K562 (cell line): ENCODE results near the gene MRPL30. TPM values are rescaled to one million over a fixed set of nuclear protein-coding genes. Genes with fewer than 3 reads are reported as not detected.
A peak's percentile ranks its signal among the peaks of the same experiment; 100 is the strongest.

Source experiments
- HDAC8 ChIP-seq: fragments of 450-650 bp; IDR thresholded peaks from 2 replicates; pipeline ENCODE4 v1.6.1; 2016; ENCODE audit warnings: mild to moderate bottlenecking, missing genetic modification characterization, moderate library complexity, missing compliant biosample characterization
- RFX1 ChIP-seq: fragments of 450-650 bp; IDR thresholded peaks from 2 replicates; pipeline ENCODE4 v1.6.1; 2016; ENCODE audit warnings: mild to moderate bottlenecking, moderate library complexity
- SAFB ChIP-seq: fragments of 200-400 bp; formaldehyde crosslinking; IDR thresholded peaks from 2 replicates; pipeline ENCODE4 v1.6.1; 2017; ENCODE audit warnings: low read depth, low read length, borderline replicate concordance
- SIX5 ChIP-seq, 2 experiments: IDR thresholded peaks; 2 replicates each; pipeline ENCODE4 v1.6.1; 2011; ENCODE audit warnings: low read length in 2 of 2, borderline replicate concordance in 1 of 2, low read depth in 1 of 2, mild to moderate bottlenecking in 1 of 2, moderate library complexity in 1 of 2; ENCODE audit not compliant: insufficient read depth in 1 of 2
- polyA plus RNA-seq, 8 experiments: library from polyadenylated mRNA; depleted of rRNA in 4 of 8; stranded (reverse) in 5 of 8; unstranded in 3 of 8; fragments of >200 nt; fragmentation: Nextera tagmentation in 2 of 8; fragmentation: Illumina TruSeq in 1 of 8; extraction: Ambion mirVana in 2 of 8; extraction: Trizol in 1 of 8; gene quantifications; 2 replicates each; pipeline versions ENCODE4 v1.2.1 to v1.2.3, GENCODE V29; 2011 to 2014; ENCODE audit warnings: inconsistent platforms in 1 of 8, missing spikeins in 1 of 8
- total RNA-seq, 7 experiments: library from RNA; depleted of rRNA in 6 of 7; stranded (reverse); fragments of >200 nt in 6 of 7; fragmentation: Illumina TruSeq in 2 of 7; extraction: Trizol in 2 of 7; gene quantifications; 2 replicates each; pipeline versions ENCODE4 v1.2.1 to v1.2.3, GENCODE V29; 2011 to 2021; ENCODE audit warnings: low replicate concordance in 1 of 7
- TF ChIP-seq, protein P1 (sequence below): fragments of 250-450 bp; sonication (Bioruptor Pico); IDR thresholded peaks from 2 replicates; pipeline ENCODE4 v1.5.0; 2021; ENCODE audit warnings: mild to moderate bottlenecking, moderate library complexity
- TF ChIP-seq, protein P2 (sequence below): sonication (generic); formaldehyde crosslinking; IDR thresholded peaks from 2 replicates; pipeline ENCODE4 v1.8.1; 2023; ENCODE audit warnings: missing genetic modification reagents, mild to moderate bottlenecking, borderline replicate concordance
- TF ChIP-seq, protein P3 (sequence below): sonication (generic); formaldehyde crosslinking; IDR thresholded peaks from 2 replicates; pipeline ENCODE4 v1.8.1; 2022; ENCODE audit warnings: missing genetic modification reagents
- TF ChIP-seq, protein P4 (sequence below): fragments of 200-800 bp; sonication (Bioruptor generic); IDR thresholded peaks from 2 replicates; pipeline ENCODE4 v1.6.1; 2016; ENCODE audit warnings: missing genetic modification characterization, missing compliant biosample characterization
- TF ChIP-seq, protein P5 (sequence below): fragments of 250-450 bp; sonication (Bioruptor Pico); IDR thresholded peaks from 2 replicates; pipeline ENCODE4 v1.9.0; 2021; ENCODE audit warnings: mild to moderate bottlenecking

The MRPL30 gene
- total and polyA plus RNA-seq, 9 of the 15 experiments (the other 6 are each of a cell fraction or from before 2014, with no cell fraction given) = 63.3 to 130 (median 87.0) TPM

DNA sequence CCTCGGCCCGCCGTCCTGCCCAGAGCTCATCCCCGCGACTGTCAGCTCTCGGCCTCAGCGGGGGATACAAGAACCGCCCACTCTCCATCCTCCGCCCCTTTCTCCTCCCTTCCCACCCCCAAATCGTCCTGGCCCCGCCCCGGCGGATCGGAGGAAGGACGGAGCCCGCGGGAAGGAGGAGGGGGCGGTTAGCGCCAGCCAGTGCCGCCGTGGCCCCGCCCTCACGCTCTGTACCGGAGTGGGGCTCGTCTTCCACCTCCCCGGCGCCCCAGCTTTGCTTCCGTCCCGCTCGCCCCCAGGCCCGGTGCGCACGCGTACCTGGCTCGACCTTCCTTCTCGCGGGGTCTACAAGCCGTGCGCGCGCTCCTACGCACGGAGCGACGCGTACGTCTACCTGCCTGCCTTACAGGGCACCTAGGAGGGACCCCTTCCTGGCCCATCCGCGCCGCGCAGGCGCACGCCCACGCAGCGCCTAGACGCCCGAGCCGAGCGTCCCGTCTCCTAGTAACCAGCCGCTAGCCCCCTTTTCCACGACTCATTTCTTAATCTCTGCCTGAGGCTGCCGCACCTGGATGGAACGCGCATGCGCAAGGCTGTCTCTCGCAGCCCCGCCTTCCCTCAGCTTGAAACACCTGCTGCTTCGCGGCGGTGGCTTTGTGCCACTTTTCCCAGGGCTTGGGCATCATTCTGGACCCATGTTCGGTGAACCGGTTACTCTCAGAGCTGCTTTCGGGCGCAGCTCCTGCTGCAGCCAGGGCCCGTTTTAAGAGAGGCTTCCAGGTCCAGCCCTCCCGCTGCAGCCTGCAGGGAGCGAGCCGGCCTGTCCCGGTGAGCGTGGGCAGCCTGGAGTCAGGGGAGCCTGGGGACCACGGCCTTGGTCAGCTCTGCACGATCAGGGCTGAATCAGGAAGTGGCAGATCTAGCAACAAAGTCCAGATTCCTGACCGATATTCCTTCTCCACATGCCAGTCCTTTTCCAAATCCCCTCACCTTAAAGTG lies 39.6 kb upstream of the MRPL30 start, which contains the start of gene C2orf15 (continued):
- TF ChIP-seq, protein P1, sequence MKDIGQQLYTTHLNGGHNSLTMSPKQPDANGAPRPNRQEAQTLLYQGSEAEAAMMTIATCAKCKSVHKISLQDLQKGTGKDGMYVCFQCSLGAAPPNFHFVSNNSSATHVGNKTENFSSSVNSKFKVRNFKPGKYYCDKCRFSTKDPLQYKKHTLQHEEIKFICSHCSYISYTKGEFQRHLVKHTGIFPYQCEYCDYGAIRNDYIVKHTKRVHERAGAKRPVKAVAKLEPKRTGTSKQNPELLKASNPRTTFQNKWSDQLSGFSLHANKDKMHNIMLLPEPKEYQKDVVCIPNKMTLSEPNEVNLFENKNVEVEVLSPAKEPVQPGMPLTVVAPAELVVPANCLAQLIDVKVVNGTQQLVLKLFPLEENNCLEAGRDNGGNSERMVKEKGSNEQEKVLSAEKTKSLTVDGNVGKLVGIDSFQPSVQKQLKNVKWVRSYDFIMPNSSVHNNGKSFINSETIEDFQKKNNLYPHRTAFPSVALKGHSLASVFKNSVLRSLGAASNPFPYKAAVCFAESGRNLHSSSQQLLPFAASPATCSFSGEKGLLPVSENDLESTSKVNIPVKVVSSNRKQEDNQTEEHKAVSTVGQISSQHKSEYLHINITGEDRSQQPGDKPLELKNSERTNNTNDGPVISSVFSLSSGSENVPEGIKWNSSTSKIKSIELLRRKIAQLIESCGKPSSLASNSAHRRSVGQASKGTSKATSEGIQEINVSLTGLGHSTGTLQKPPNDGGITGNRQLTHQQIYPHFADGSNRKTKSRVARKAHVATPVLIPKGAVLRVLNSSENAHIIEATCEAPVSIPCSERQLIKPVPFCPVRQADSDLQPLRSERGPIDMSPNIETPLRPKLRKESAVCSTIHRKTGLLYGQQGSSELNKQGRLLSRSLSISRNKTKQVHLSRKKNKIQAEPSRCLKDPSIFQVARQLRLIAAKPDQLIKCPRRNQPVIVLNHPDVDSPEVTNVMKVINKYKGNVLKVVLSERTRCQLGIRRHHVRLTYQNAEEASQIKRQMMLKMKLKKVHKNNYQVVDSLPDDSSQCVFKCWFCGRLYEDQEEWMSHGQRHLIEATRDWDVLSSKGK (CRISPR knock-in tag) = no peak
- TF ChIP-seq, protein P2, sequence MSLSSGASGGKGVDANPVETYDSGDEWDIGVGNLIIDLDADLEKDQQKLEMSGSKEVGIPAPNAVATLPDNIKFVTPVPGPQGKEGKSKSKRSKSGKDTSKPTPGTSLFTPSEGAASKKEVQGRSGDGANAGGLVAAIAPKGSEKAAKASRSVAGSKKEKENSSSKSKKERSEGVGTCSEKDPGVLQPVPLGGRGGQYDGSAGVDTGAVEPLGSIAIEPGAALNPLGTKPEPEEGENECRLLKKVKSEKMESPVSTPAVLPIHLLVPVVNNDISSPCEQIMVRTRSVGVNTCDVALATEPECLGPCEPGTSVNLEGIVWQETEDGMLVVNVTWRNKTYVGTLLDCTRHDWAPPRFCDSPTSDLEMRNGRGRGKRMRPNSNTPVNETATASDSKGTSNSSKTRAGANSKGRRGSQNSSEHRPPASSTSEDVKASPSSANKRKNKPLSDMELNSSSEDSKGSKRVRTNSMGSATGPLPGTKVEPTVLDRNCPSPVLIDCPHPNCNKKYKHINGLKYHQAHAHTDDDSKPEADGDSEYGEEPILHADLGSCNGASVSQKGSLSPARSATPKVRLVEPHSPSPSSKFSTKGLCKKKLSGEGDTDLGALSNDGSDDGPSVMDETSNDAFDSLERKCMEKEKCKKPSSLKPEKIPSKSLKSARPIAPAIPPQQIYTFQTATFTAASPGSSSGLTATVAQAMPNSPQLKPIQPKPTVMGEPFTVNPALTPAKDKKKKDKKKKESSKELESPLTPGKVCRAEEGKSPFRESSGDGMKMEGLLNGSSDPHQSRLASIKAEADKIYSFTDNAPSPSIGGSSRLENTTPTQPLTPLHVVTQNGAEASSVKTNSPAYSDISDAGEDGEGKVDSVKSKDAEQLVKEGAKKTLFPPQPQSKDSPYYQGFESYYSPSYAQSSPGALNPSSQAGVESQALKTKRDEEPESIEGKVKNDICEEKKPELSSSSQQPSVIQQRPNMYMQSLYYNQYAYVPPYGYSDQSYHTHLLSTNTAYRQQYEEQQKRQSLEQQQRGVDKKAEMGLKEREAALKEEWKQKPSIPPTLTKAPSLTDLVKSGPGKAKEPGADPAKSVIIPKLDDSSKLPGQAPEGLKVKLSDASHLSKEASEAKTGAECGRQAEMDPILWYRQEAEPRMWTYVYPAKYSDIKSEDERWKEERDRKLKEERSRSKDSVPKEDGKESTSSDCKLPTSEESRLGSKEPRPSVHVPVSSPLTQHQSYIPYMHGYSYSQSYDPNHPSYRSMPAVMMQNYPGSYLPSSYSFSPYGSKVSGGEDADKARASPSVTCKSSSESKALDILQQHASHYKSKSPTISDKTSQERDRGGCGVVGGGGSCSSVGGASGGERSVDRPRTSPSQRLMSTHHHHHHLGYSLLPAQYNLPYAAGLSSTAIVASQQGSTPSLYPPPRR (CRISPR knock-in tag) = no peak
- no peak for TF ChIP-seq SIX5 (IDR thresholded peaks at IDR 0.05; ENCODE audit: borderline replicate concordance in 1 of 2, insufficient read depth in 1 of 2, low read depth in 1 of 2, low read length in 2 of 2)
- TF ChIP-seq, protein P3, sequence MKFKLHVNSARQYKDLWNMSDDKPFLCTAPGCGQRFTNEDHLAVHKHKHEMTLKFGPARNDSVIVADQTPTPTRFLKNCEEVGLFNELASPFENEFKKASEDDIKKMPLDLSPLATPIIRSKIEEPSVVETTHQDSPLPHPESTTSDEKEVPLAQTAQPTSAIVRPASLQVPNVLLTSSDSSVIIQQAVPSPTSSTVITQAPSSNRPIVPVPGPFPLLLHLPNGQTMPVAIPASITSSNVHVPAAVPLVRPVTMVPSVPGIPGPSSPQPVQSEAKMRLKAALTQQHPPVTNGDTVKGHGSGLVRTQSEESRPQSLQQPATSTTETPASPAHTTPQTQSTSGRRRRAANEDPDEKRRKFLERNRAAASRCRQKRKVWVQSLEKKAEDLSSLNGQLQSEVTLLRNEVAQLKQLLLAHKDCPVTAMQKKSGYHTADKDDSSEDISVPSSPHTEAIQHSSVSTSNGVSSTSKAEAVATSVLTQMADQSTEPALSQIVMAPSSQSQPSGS (CRISPR knock-in tag) = no peak
- no peak for TF ChIP-seq HDAC8 (tag)
- TF ChIP-seq, protein P4, sequence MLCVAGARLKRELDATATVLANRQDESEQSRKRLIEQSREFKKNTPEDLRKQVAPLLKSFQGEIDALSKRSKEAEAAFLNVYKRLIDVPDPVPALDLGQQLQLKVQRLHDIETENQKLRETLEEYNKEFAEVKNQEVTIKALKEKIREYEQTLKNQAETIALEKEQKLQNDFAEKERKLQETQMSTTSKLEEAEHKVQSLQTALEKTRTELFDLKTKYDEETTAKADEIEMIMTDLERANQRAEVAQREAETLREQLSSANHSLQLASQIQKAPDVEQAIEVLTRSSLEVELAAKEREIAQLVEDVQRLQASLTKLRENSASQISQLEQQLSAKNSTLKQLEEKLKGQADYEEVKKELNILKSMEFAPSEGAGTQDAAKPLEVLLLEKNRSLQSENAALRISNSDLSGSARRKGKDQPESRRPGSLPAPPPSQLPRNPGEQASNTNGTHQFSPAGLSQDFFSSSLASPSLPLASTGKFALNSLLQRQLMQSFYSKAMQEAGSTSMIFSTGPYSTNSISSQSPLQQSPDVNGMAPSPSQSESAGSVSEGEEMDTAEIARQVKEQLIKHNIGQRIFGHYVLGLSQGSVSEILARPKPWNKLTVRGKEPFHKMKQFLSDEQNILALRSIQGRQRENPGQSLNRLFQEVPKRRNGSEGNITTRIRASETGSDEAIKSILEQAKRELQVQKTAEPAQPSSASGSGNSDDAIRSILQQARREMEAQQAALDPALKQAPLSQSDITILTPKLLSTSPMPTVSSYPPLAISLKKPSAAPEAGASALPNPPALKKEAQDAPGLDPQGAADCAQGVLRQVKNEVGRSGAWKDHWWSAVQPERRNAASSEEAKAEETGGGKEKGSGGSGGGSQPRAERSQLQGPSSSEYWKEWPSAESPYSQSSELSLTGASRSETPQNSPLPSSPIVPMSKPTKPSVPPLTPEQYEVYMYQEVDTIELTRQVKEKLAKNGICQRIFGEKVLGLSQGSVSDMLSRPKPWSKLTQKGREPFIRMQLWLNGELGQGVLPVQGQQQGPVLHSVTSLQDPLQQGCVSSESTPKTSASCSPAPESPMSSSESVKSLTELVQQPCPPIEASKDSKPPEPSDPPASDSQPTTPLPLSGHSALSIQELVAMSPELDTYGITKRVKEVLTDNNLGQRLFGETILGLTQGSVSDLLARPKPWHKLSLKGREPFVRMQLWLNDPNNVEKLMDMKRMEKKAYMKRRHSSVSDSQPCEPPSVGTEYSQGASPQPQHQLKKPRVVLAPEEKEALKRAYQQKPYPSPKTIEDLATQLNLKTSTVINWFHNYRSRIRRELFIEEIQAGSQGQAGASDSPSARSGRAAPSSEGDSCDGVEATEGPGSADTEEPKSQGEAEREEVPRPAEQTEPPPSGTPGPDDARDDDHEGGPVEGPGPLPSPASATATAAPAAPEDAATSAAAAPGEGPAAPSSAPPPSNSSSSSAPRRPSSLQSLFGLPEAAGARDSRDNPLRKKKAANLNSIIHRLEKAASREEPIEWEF (CRISPR knock-in tag) = no peak
- peak; percentile 83 for TF ChIP-seq RFX1
- peak; percentile 20; the same call in 1 of the 2 replicates for TF ChIP-seq SAFB
- TF ChIP-seq, protein P5, sequence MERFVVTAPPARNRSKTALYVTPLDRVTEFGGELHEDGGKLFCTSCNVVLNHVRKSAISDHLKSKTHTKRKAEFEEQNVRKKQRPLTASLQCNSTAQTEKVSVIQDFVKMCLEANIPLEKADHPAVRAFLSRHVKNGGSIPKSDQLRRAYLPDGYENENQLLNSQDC (CRISPR knock-in tag) = no peak
